H1 (cell line): Measurements from ENCODE around the gene GATAD2B.

Experiments
- CTCF ChIP-seq, 3 experiments: IDR thresholded peaks; 1 replicate in 2 of 3; 2 replicates in 1 of 3; pipeline versions ENCODE4 v1.5.1 to v1.6.1; 2011; ENCODE audit warnings: low read length in 3 of 3, mild to moderate bottlenecking in 3 of 3, inconsistent platforms in 2 of 3, low read depth in 1 of 3, moderate library complexity in 1 of 3; ENCODE audit not compliant: insufficient read depth in 1 of 3; ENCODE audit errors: control extremely low read depth in 1 of 3
- EGR1 ChIP-seq: IDR thresholded peaks from 2 replicates; pipeline ENCODE4 v1.6.1; 2011; ENCODE audit warnings: low read depth, low read length, borderline replicate concordance
- EP300 ChIP-seq, 2 experiments: IDR thresholded peaks; 1 replicate in 1 of 2; 2 replicates in 1 of 2; pipeline ENCODE4 v1.6.1; 2011 to 2012; ENCODE audit warnings: low read depth in 2 of 2, low read length in 2 of 2, mild to moderate bottlenecking in 2 of 2, borderline replicate concordance in 1 of 2, inconsistent platforms in 1 of 2, moderate library complexity in 1 of 2
- FOSL1 ChIP-seq: IDR thresholded peaks from 2 replicates; pipeline ENCODE4 v1.6.1; 2011; ENCODE audit warnings: mild to moderate bottlenecking, low read depth, low read length, moderate library complexity; ENCODE audit not compliant: insufficient read depth
- KDM1A ChIP-seq: fragments of 200-600, 300-600 bp; sonication (generic); IDR thresholded peaks from 2 replicates; pipeline ENCODE4 v1.7.1; 2016; ENCODE audit warnings: mild to moderate bottlenecking, low read length, borderline replicate concordance
- MAX ChIP-seq: IDR thresholded peaks from 2 replicates; pipeline ENCODE4 v1.6.1; 2012; ENCODE audit warnings: inconsistent platforms
- POLR2A ChIP-seq, 2 experiments: IDR thresholded peaks; 1 replicate in 1 of 2; 2 replicates in 1 of 2; pipeline ENCODE4 v1.6.1; 2011; ENCODE audit warnings: low read depth in 2 of 2, low read length in 2 of 2, mild to moderate bottlenecking in 2 of 2; ENCODE audit errors: control extremely low read depth in 1 of 2
- POLR2AphosphoS5 ChIP-seq: IDR thresholded peaks from 2 replicates; pipeline ENCODE4 v1.6.1; 2011; ENCODE audit warnings: low read depth, low read length
- POU5F1 ChIP-seq: IDR thresholded peaks from 2 replicates; pipeline ENCODE4 v1.6.1; 2011; ENCODE audit warnings: low read depth, mild to moderate bottlenecking, low read length, moderate library complexity
- SP1 ChIP-seq: IDR thresholded peaks from 2 replicates; pipeline ENCODE4 v1.6.1; 2011; ENCODE audit warnings: low read depth, low read length
- TEAD4 ChIP-seq: IDR thresholded peaks from 2 replicates; pipeline ENCODE4 v1.6.1; 2012; ENCODE audit warnings: low read depth, low read length, inconsistent platforms, mixed read lengths

DNA sequence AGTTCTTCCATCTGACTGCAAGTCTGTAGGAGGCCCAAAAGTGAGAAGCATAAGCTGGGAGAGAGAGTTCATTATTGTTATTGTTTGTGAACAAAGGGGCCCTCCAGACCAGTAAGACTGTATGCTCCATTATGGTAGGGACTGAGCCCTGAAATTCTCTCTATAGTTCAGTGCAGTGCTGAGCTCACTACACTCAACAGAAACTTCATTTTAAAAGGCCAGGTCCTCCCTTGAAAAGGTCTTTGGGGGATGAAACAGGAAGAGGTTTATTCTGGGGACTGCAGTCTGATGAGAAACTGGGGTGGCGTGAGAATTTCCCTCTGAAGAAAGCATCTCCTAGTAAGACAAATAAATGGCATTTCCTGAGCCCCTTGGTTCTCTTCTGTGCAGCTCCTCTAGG is 5.5 kb upstream of the GATAD2B start:
- no peak for TF ChIP-seq CTCF (IDR thresholded peaks at IDR 0.05; ENCODE audit: control extremely low read depth in 1 of 3, insufficient read depth in 1 of 3, low read depth in 1 of 3, low read length in 3 of 3)
- TF ChIP-seq POLR2A (IDR thresholded peaks at IDR 0.05; ENCODE audit: control extremely low read depth in 1 of 2, low read depth in 2 of 2, low read length in 2 of 2): no peak
- no peak for TF ChIP-seq FOSL1
- no peak for TF ChIP-seq POU5F1
- TF ChIP-seq EP300 (IDR thresholded peaks at IDR 0.05; ENCODE audit: borderline replicate concordance in 1 of 2, low read depth in 2 of 2, low read length in 2 of 2): no peak
- no peak for TF ChIP-seq KDM1A
- no peak for TF ChIP-seq SP1
- no peak for TF ChIP-seq MAX
- no peak for TF ChIP-seq TEAD4
- TF ChIP-seq EGR1: no peak
- TF ChIP-seq POLR2AphosphoS5: no peak
